ENCODE results near the gene CHST9.

The CHST9 gene

GRCh38 chr18:26919201-26919600 lies 265.9 kb downstream of the CHST9 start:
- no peak overlapping the region for H2AFZ ChIP-seq (ENCODE audit: low read length, unreplicated experiment)
- no peaks in the 10 kb centered on the region for H3K4me1 ChIP-seq (ENCODE audit: control insufficient read depth, insufficient read depth, low read length, unreplicated experiment)
- no peak overlapping the region for H3K27ac ChIP-seq (ENCODE audit: low read depth, low read length)
- H3K79me2 ChIP-seq (ENCODE audit: control insufficient read depth, insufficient read depth, low read length, unreplicated experiment), result no peaks in the 10 kb centered on the region
- no peaks in the 10 kb centered on the region for H3K27me3 ChIP-seq (ENCODE audit: insufficient read depth, low read length)
- no peak overlapping the region for H3K4me3 ChIP-seq (ENCODE audit: low read depth, low read length)
- H3K36me3 ChIP-seq (ENCODE audit: insufficient read depth, low read length), result no peaks in the 10 kb centered on the region

- no peak overlapping the region for H3K27ac ChIP-seq (ENCODE audit: low read depth, low read length)
- no peaks in the 10 kb centered on the region for H3K27me3 ChIP-seq (ENCODE audit: insufficient read depth, low read length)
- H3K4me1 ChIP-seq (ENCODE audit: control insufficient read depth, insufficient read depth, low read length, unreplicated experiment), result no peaks in the 10 kb centered on the region
- H2AFZ ChIP-seq (ENCODE audit: low read length, unreplicated experiment), result no peak overlapping the region
- no peaks in the 10 kb centered on the region for H3K36me3 ChIP-seq (ENCODE audit: insufficient read depth, low read length)
- no peak overlapping the region for H3K4me3 ChIP-seq (ENCODE audit: low read depth, low read length)
- H3K79me2 ChIP-seq (ENCODE audit: control insufficient read depth, insufficient read depth, low read length, unreplicated experiment), result no peaks in the 10 kb centered on the region
These were observed 273.3 kb downstream of the CHST9 start for GRCh38 chr18:26911840-26912239.

GRCh38 chr18:26909599-26910290 lies 275.4 kb downstream of the CHST9 start:
- no peak overlapping the region for H3K4me3 ChIP-seq (ENCODE audit: low read depth, low read length)
- no peaks in the 10 kb centered on the region for H3K27me3 ChIP-seq (ENCODE audit: insufficient read depth, low read length)
- H3K4me1 ChIP-seq (ENCODE audit: control insufficient read depth, insufficient read depth, low read length, unreplicated experiment), result no peaks in the 10 kb centered on the region
- no peaks in the 10 kb centered on the region for H3K36me3 ChIP-seq (ENCODE audit: insufficient read depth, low read length)
- no peak overlapping the region for H3K27ac ChIP-seq (ENCODE audit: low read depth, low read length)
- H2AFZ ChIP-seq (ENCODE audit: low read length, unreplicated experiment), result no peak overlapping the region
- H3K79me2 ChIP-seq (ENCODE audit: control insufficient read depth, insufficient read depth, low read length, unreplicated experiment), result no peaks in the 10 kb centered on the region

- H3K4me1 ChIP-seq (ENCODE audit: control insufficient read depth, insufficient read depth, low read length, unreplicated experiment), result no peaks in the 10 kb centered on the region
- no peaks in the 10 kb centered on the region for H3K27me3 ChIP-seq (ENCODE audit: insufficient read depth, low read length)
- H3K36me3 ChIP-seq (ENCODE audit: insufficient read depth, low read length), result no peaks in the 10 kb centered on the region
- no peak overlapping the region for H3K4me3 ChIP-seq (ENCODE audit: low read depth, low read length)
- H3K79me2 ChIP-seq (ENCODE audit: control insufficient read depth, insufficient read depth, low read length, unreplicated experiment), result no peaks in the 10 kb centered on the region
- no peak overlapping the region for H3K27ac ChIP-seq (ENCODE audit: low read depth, low read length)
- H2AFZ ChIP-seq (ENCODE audit: low read length, unreplicated experiment), result no peak overlapping the region
These were observed 276.2 kb downstream of the CHST9 start for GRCh38 chr18:26908906-26909305.

- no peaks in the 10 kb centered on the region for H3K27me3 ChIP-seq (ENCODE audit: insufficient read depth, low read length)
- no peaks in the 10 kb centered on the region for H3K79me2 ChIP-seq (ENCODE audit: control insufficient read depth, insufficient read depth, low read length, unreplicated experiment)
- no peaks in the 10 kb centered on the region for H3K4me1 ChIP-seq (ENCODE audit: control insufficient read depth, insufficient read depth, low read length, unreplicated experiment)
- no peak overlapping the region for H3K27ac ChIP-seq (ENCODE audit: low read depth, low read length)
- H3K4me3 ChIP-seq (ENCODE audit: low read depth, low read length), result no peak overlapping the region
- H2AFZ ChIP-seq (ENCODE audit: low read length, unreplicated experiment), result no peak overlapping the region
- no peaks in the 10 kb centered on the region for H3K36me3 ChIP-seq (ENCODE audit: insufficient read depth, low read length)
These were observed 282.8 kb downstream of the CHST9 start for GRCh38 chr18:26902291-26902690.

- H3K79me2 ChIP-seq (ENCODE audit: control insufficient read depth, insufficient read depth, low read length, unreplicated experiment), result no peaks in the 10 kb centered on the region
- H3K4me1 ChIP-seq (ENCODE audit: control insufficient read depth, insufficient read depth, low read length, unreplicated experiment), result no peaks in the 10 kb centered on the region
- no peak overlapping the region for H3K27ac ChIP-seq (ENCODE audit: low read depth, low read length)
- H3K4me3 ChIP-seq (ENCODE audit: low read depth, low read length), result no peak overlapping the region
- H2AFZ ChIP-seq (ENCODE audit: low read length, unreplicated experiment), result no peak overlapping the region
- H3K36me3 ChIP-seq (ENCODE audit: insufficient read depth, low read length), result no peaks in the 10 kb centered on the region
- no peaks in the 10 kb centered on the region for H3K27me3 ChIP-seq (ENCODE audit: insufficient read depth, low read length)
These were observed 284.1 kb downstream of the CHST9 start for GRCh38 chr18:26901020-26901419.

- Histone ChIP-seq H3K27me3 (ENCODE audit: insufficient read depth, low read length) (no peaks in the 10 kb centered on the region), H3K4me1 (ENCODE audit: control insufficient read depth, insufficient read depth, low read length, unreplicated experiment) (no peaks in the 10 kb centered on the region), H3K4me3 (ENCODE audit: low read depth, low read length) (no peak overlapping the region), H3K36me3 (ENCODE audit: insufficient read depth, low read length) (no peaks in the 10 kb centered on the region), H2AFZ (ENCODE audit: low read length, unreplicated experiment) (no peak overlapping the region), H3K79me2 (ENCODE audit: control insufficient read depth, insufficient read depth, low read length, unreplicated experiment) (no peaks in the 10 kb centered on the region), H3K27ac (ENCODE audit: low read depth, low read length) (no peak overlapping the region)
These were observed 290.7 kb downstream of the CHST9 start for GRCh38 chr18:26894426-26894825.

- Histone ChIP-seq H3K36me3 (ENCODE audit: insufficient read depth, low read length) (no peaks in the 10 kb centered on the region), H3K27ac (ENCODE audit: low read depth, low read length) (no peak overlapping the region), H3K4me3 (ENCODE audit: low read depth, low read length) (no peak overlapping the region), H3K4me1 (ENCODE audit: control insufficient read depth, insufficient read depth, low read length, unreplicated experiment) (no peaks in the 10 kb centered on the region), H3K79me2 (ENCODE audit: control insufficient read depth, insufficient read depth, low read length, unreplicated experiment) (no peaks in the 10 kb centered on the region), H2AFZ (ENCODE audit: low read length, unreplicated experiment) (no peak overlapping the region), H3K27me3 (ENCODE audit: insufficient read depth, low read length) (no peaks in the 10 kb centered on the region)
These were observed 291.1 kb downstream of the CHST9 start for GRCh38 chr18:26893996-26894395.

- Histone ChIP-seq H3K27me3 (ENCODE audit: insufficient read depth, low read length) (no peaks in the 10 kb centered on the region), H3K4me3 (ENCODE audit: low read depth, low read length) (no peak overlapping the region), H3K36me3 (ENCODE audit: insufficient read depth, low read length) (no peaks in the 10 kb centered on the region)
These were observed 296.8 kb downstream of the CHST9 start for GRCh38 chr18:26888259-26888658.

GRCh38 chr18:26875040-26875654 lies 310.0 kb downstream of the CHST9 start:
- no peak overlapping the region for H3K27ac ChIP-seq (ENCODE audit: low read depth, low read length)
- H3K4me1 ChIP-seq (ENCODE audit: control insufficient read depth, insufficient read depth, low read length, unreplicated experiment), result no peaks in the 10 kb centered on the region
- H2AFZ ChIP-seq (ENCODE audit: low read length, unreplicated experiment), result no peak overlapping the region
- no peaks in the 10 kb centered on the region for H3K27me3 ChIP-seq (ENCODE audit: insufficient read depth, low read length)
- no peak overlapping the region for H3K4me3 ChIP-seq (ENCODE audit: low read depth, low read length)
- H3K79me2 ChIP-seq (ENCODE audit: control insufficient read depth, insufficient read depth, low read length, unreplicated experiment), result no peaks in the 10 kb centered on the region
- H3K36me3 ChIP-seq (ENCODE audit: insufficient read depth, low read length), result no peaks in the 10 kb centered on the region

More at GRCh38 chr18:26888259-26888658, 296.8 kb downstream of the CHST9 start:
- Histone ChIP-seq H3K27ac (ENCODE audit: low read depth, low read length) (no peak overlapping the region), H3K4me1 (ENCODE audit: control insufficient read depth, insufficient read depth, low read length, unreplicated experiment) (no peaks in the 10 kb centered on the region), H2AFZ (ENCODE audit: low read length, unreplicated experiment) (no peak overlapping the region), H3K79me2 (ENCODE audit: control insufficient read depth, insufficient read depth, low read length, unreplicated experiment) (no peaks in the 10 kb centered on the region)

GRCh38 chr18:26874283-26874682 lies 310.8 kb downstream of the CHST9 start:
- H3K4me3 ChIP-seq (ENCODE audit: low read depth, low read length), result no peak overlapping the region
- no peaks in the 10 kb centered on the region for H3K79me2 ChIP-seq (ENCODE audit: control insufficient read depth, insufficient read depth, low read length, unreplicated experiment)
- no peaks in the 10 kb centered on the region for H3K36me3 ChIP-seq (ENCODE audit: insufficient read depth, low read length)
- H3K4me1 ChIP-seq (ENCODE audit: control insufficient read depth, insufficient read depth, low read length, unreplicated experiment), result no peaks in the 10 kb centered on the region
- no peak overlapping the region for H3K27ac ChIP-seq (ENCODE audit: low read depth, low read length)
- H3K27me3 ChIP-seq (ENCODE audit: insufficient read depth, low read length), result no peaks in the 10 kb centered on the region
- no peak overlapping the region for H2AFZ ChIP-seq (ENCODE audit: low read length, unreplicated experiment)
